HG03354 (cell line): ENCODE results near the gene PDE3B.
"Not testable (repeated sequence)": the region's sequence is repeated elsewhere in the genome, so short reads cannot be mapped to it uniquely, and the experiment has no call there.

ENCODE experiments used
- ATAC-seq: cut with Tn5 transposase; IDR thresholded peaks from one replicate; pipeline ENCODE4 v1.9.1; 2021; ENCODE audit warnings: mild to moderate bottlenecking; ENCODE audit not compliant: unreplicated experiment, poor library complexity, severe bottlenecking

Gene PDE3B

DNA sequence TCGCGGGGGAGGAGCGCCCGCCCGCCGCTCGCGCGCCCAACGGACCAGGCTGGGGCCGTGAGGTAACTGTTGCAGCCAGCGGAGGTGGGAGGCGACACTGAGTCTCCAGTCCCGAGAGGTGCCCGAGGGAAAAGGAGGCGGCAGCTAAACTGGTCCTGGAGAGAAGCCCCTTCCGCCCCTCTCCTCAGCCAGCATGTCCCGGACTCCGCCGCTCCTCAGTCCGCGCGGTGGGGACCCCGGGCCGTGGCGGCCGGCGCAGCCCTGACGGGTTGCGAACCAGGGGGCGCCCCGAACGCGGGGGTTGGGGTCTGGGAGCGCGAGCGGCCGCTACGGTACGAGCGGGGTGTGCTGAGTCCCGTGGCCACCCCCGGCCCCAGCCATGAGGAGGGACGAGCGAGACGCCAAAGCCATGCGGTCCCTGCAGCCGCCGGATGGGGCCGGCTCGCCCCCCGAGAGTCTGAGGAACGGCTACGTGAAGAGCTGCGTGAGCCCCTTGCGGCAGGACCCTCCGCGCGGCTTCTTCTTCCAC, at the start of gene PDE3B:
Gene PDE3B, plus strand, starts transcription at position 108 of the 529 bp plus-strand sequence. Its CDS starts 272 bp downstream, at position 380.
- peak; percentile 79 for ATAC-seq

DNA sequence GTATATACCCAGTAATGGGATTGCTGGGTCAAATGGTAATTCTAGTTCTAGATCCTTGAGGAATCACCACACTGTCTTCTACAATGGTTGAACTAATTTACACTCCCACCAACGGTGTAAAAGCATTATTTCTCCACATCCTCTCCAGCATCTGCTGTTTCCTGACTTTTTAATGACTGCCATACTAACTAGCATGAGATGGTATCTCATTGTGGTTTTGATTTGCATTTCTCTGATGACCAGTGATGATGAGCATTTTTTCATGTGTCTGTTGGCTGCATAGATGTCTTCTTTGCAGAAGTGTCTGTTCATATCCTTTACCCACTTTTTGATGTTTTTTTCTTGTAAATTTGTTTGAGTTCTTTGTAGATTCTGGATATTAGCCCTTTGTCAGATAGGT, 48.3 kb upstream of the PDE3B start:
- not testable (repeated sequence) for ATAC-seq

DNA sequence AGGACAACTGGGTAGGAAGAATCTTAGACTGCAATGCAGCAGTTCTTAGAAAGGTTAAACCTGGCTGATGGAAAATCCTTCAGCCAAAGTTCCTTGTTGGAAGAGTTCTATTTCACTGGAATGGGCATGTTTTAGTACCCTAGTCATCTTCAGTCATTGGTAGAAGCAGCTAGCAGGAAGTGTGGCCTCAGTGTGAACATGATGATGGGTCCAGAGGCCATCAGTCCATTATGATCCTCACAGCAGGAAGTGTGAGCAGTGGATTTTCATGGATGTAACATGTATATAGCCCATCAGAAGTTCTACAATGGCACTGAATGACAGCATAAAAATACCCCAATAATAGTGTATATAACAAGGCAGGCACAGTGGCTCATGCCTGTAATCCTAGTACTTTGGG, 35.9 kb upstream of the PDE3B start:
- ATAC-seq, result no peak

GRCh38 chr11:14609902-14610301, 33.7 kb upstream of the PDE3B start:
- no peak for ATAC-seq

DNA sequence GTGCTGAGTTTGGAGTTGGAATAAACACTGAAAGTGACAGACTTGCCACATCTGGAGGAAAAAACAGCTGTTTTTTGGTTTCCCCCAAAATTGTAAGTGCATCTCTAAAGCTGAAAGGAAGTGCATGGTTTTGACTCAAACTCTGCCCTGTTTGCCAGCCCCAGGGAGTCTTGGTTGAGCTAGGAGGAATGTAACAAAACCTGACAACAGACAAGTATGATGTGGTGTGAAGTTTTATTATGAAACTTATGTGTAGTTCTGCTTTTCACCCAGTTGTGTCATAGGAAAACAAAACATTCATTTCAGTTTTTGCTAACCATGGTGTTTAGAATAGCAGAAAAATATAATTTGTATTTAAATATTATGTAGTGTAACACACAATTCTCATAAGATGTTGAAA, 31.7 kb upstream of the PDE3B start:
- ATAC-seq, result no peak

GRCh38 chr11:14612694-14613093, 30.9 kb upstream of the PDE3B start:
- ATAC-seq, result no peak

DNA sequence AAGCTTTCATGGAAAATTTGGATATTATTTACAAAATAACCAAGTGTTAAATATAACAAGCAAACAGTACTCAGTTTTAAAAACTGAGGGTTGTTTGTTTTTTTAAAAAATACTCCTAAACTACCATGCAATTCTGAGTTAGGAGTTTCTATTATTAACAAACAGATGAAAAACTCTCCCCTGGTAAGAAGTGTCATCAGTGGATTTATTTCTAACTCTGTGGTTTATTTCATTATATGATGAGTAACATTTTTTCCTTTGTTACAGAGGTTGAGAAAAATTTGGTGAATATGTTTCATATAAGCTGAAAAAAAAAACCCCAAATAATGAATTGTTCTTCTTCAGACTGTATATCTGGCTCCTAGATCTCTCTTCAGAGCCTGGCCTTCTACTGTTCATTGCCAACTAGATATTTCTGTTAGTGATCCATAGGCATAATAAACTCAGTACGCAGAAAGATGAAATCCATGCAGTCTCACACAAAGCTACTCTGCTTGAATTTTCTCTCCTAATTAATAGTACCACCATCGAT, 29.4 kb upstream of the PDE3B start:
- ATAC-seq, result no peak

GRCh38 chr11:14617241-14618027, 26.2 kb upstream of the PDE3B start:
- no peak for ATAC-seq

- no peak for ATAC-seq
Measured at GRCh38 chr11:14618060-14618459, 25.5 kb upstream of the PDE3B start.

- ATAC-seq, result no peak
Measured at GRCh38 chr11:14619603-14620531, 23.7 kb upstream of the PDE3B start.

DNA sequence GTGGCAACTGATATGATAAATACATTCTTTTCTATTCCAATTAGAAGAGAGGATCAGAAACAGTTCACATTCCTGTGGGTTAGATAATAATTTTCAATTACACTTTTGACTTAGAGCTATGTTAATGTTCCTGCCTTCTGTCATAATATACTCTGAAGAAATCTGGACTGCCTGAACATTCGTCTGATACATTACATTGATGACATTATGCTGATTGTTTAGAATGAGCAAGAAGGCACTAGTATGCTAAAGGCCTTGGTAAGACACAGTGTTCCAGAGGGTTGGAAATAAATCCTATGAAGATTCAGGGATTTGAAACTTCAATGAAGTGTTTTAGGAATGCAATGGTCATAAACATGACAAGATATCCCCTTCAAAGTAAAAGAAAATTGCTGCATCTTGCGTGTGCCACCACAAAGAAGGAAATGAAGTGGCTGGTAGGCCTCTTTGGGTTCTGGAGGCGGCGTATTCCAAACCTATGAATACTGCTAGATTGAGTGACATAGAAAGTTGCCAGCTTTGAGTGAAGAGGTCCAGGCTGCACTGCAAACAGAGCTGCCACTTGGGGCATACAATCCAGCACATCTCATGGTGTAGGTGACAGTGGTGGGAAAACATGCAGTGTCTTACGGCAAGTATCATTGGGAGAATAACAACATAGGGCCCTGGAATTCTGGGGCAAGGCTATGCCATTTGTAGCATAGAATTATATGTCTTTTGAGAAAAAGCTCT, 21.2 kb upstream of the PDE3B start:
- ATAC-seq, result no peak

DNA sequence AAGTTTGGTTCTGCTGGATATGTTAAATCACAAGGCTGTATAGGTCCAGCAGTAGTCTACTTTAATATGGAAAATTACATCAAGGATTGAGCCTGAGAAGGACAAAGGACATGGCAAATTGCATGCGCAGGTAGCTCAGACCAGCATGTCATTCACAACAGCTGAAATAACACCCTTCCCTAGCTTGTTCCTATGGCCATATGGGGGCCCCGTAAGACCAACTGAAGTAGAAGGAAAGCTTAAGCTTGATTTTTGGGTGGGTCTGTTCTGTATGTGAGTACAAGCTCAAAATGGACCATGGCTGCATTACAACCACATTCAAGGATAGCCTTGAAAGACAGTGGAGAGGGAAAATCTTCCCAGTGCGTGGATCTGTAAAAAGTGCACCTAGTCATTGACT, 20.6 kb upstream of the PDE3B start:
- ATAC-seq, result no peak

GRCh38 chr11:14625586-14626205, 17.9 kb upstream of the PDE3B start:
- ATAC-seq, result no peak

GRCh38 chr11:14626650-14627049, 17.0 kb upstream of the PDE3B start:
- ATAC-seq, result no peak

GRCh38 chr11:14633506-14634224, 9.9 kb upstream of the PDE3B start:
- ATAC-seq, result not testable (repeated sequence)

DNA sequence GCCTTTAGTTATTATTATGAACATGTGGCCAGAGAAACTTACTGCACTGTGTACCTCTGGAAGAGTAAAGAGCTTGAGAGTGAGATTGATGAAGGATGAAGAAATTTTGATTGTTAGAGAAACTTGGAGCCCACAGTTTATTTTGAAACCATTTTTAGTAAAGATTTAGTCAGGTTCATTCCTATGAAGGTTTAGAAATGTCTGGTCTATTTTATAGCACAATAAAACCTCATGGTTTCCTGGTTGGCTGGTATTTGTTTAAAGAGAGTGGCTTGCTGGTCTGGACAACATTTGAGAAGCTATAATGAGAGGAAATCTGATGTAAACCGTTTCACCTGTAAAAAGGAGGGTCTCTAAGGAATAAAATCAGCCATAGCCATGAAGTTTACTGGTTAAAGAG, 8.8 kb upstream of the PDE3B start:
- no peak for ATAC-seq

DNA sequence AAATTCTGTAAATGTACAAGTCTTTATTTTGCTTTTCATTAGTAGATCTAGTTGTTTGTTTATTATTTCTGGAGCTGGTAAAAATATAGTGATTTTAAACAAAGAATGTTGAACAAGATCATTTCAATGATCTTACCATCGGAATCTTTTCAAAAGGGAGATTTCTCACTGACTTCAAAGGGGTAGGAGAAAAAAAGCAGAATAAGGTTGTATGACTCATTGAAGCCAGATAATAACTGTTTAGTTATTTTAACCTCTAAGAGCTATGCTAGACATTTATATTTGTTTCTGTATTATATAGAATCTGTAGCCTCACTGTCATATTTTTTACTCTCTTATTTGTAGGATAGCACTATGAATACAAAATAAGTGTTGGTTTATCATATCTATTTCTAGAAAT, 8.1 kb upstream of the PDE3B start:
- ATAC-seq, result no peak

- ATAC-seq, result no peak
Measured at GRCh38 chr11:14636119-14636518, 7.5 kb upstream of the PDE3B start.
